Lower leg skin (tissue), 4 donors: ENCODE results near the gene TRIO. TPM values are rescaled to one million over a fixed set of nuclear protein-coding genes. Genes with fewer than 3 reads are reported as not detected.

Experiments used
- DNase-seq, 2 donors: peaks; one replicate each; pipeline ENCODE4 v3.0.0-alpha.2; 2019; ENCODE audit warnings: low spot score in 2 of 2
- H3K4me3 ChIP-seq: fragments of 200-600 bp; sonication (generic); 2 replicates; pipeline ENCODE4 v1.5.1; 2017; ENCODE audit warnings: mild to moderate bottlenecking, low read depth; ENCODE audit not compliant: poor library complexity, severe bottlenecking
- CTCF ChIP-seq, 3 donors: fragments of 450-650 bp; IDR thresholded peaks; one replicate each; pipeline ENCODE4 v1.5.1; 2016; ENCODE audit warnings: antibody characterized with exemption in 3 of 3, mild to moderate bottlenecking in 3 of 3, moderate library complexity in 2 of 3
- POLR2A ChIP-seq, 2 donors: fragments of 450-650 bp; IDR thresholded peaks; one replicate each; pipeline ENCODE4 v1.6.1; 2016 to 2017; ENCODE audit warnings: antibody characterized with exemption in 2 of 2, mild to moderate bottlenecking in 1 of 2, moderate library complexity in 1 of 2
- WGBS, 2 donors: methylation state at CpG; one replicate each; pipeline ENCODE4 v1.1.5; 2018; 5-methylcytosine and 5-hydroxymethylcytosine counted together
- intact Hi-C: fragments of 100-400 bp; cut with DNase I; formaldehyde crosslinking; loops from one replicate; pipeline ENCODE4 v1.15.0; 2023; ENCODE audit warnings: low total_unique reads
- total RNA-seq, 4 donors: library from RNA; depleted of rRNA; stranded (reverse); fragments of >200 nt; gene quantifications; one replicate each; pipeline ENCODE4 v1.1.0, GENCODE V29; 2016

TRIO gene
- total RNA-seq, 4 donors from 2014 or later, result 47.8 to 101 (median 64.5) TPM

DNA sequence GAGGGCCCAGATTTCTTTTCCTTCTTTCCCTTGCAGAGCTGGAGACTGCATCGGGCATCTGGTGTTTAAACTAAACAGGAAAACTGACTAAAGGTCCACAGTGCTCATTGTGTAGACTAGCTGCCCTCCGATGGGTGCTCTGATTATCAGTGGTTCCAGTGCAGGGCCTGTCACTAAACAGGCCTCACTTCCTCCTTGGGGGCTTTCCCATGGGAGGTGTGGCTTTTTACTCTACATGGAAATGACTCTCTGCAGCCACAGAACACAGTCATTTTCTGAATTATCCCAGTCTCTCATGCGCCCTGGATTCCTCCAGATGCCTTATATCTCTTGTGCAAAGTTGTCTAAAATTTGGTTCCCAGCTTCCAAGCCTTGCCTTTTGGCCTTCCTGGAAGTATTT, 199.2 kb downstream of the TRIO start:
- TF ChIP-seq POLR2A (IDR thresholded peaks at IDR 0.05) (no peak), CTCF (IDR thresholded peaks at IDR 0.05) (no peak)
- no peak for DNase-seq
- WGBS, 2 donors, result 66 to 68% methylated on average over 3 of the region's 3 CpGs
- intact Hi-C loops, result no loop called here
- no peak overlapping the region for H3K4me3 ChIP-seq

DNA sequence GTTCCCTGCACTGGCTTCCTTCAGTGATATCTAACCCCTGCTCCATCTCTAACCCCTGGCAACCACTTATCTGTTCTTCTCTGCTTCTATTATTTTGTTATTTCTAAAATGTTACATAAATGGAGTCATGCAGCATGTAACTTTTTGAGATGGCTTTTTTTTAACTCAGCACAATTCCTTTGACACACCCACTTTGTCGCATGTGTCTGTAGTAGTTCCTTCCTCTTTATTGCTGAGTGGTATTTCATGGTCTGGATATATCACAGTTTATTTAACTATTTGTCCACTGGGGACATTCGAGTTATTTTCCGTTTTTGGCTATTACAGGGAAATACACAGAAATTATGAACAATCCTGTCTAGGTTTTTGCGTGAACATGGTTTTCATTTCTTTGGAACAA, 200.2 kb downstream of the TRIO start:
- no peak for DNase-seq

GRCh38 chr5:14347522-14347921, 204.4 kb downstream of the TRIO start:
- WGBS, 2 donors, result 83 to 84% methylated on average over 7 of the region's 7 CpGs
- H3K4me3 ChIP-seq, result no peak overlapping the region
- TF ChIP-seq CTCF (IDR thresholded peaks at IDR 0.05) (no peak), POLR2A (IDR thresholded peaks at IDR 0.05) (no peak)

More for the DNA sequence above, 200.2 kb downstream of the TRIO start:
- H3K4me3 ChIP-seq, result no peak overlapping the region
- WGBS, 2 donors, result 82 to 92% methylated on average over 4 of the region's 4 CpGs
- intact Hi-C loops, result no loop called here
- TF ChIP-seq CTCF (IDR thresholded peaks at IDR 0.05), result no peak

DNA sequence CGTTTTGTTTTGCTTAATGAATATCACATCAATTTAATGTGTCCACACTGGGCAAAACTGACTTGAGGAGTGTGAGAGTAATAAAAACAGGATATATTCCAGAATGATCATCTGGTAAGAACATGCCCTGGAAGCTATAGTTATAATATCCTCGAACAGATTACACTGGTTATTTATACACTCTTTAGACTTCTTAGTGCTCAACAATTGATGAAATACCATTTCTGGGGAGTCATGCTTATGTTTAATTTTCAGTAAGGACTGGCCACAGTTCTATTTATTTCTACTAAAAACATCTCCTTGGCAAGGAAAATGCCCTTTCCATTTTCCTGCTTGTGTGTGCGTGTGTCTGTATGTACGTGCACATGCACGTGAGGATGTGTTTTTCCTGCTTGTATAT, 205.0 kb downstream of the TRIO start:
- no peak overlapping the region for H3K4me3 ChIP-seq

More at GRCh38 chr5:14347522-14347921, 204.4 kb downstream of the TRIO start:
- no peak for DNase-seq
- intact Hi-C loops, result no loop called here

DNA sequence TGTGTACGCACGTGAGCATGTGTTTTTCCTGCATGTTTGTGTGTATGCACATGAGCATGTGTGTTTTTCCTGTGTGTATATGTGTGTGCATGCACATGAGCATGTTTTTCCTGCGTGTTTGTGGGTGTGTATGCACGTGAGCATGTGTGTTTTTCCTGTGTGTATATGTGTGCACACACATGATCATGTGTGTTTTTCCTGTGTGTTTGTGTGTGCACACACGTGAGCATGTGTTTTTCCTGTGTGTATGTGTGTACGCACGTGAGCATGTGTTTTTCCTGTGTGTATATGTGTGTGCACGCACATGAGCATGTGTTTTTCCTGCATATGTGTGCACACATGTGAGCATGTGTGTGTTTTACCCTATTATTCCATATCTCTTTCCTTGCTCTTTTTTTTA, 205.9 kb downstream of the TRIO start:
- no peak for TF ChIP-seq CTCF (IDR thresholded peaks at IDR 0.05)
- TF ChIP-seq POLR2A (IDR thresholded peaks at IDR 0.05), result no peak
- 91 to 97% methylated on average over 8 of the region's 8 CpGs for WGBS, 2 donors
- no peak for DNase-seq
- H3K4me3 ChIP-seq, result no peak overlapping the region
- intact Hi-C loops, result no loop called here

More for the DNA sequence above, 205.0 kb downstream of the TRIO start:
- 77 to 82% methylated on average over 5 of the region's 5 CpGs for WGBS, 2 donors
- TF ChIP-seq CTCF (IDR thresholded peaks at IDR 0.05) (no peak), POLR2A (IDR thresholded peaks at IDR 0.05) (no peak)
- intact Hi-C loops, result no loop called here
- DNase-seq, result no peak

GRCh38 chr5:14351086-14351661, 208.0 kb downstream of the TRIO start:
- 74 to 81% methylated on average over 7 of the region's 7 CpGs for WGBS, 2 donors
- intact Hi-C loops, result no loop called here
- H3K4me3 ChIP-seq, result no peak overlapping the region
- no peak for DNase-seq
- no peak for TF ChIP-seq CTCF (IDR thresholded peaks at IDR 0.05)
- TF ChIP-seq POLR2A (IDR thresholded peaks at IDR 0.05), result no peak
